Endothelial cell of umbilical vein (primary cell): ENCODE data around the gene WDR77. TPM values are rescaled to one million over a fixed set of nuclear protein-coding genes. Genes with fewer than 3 reads are reported as not detected.

Experiments used
- BruUV-seq: library from RNA; stranded (reverse); fragments of 400-500 nt; replicated peaks from 2 replicates; lab custom pipeline; 2021; lab: Mats Ljungman, UMichigan
- CTCF ChIA-PET: fragments of 300-600, 350-600 bp; sonication (Branson Sonifier 250); formaldehyde crosslinking; loops from one replicate; lab custom pipeline; 2021; ENCODE audit warnings: antibody characterized with exemption, inconsistent platforms; lab: Charles Lee
- POLR2A ChIA-PET: fragments of 300-600, 350-600 bp; sonication (Branson Sonifier 250); formaldehyde crosslinking; loops from one replicate; lab custom pipeline; 2021; ENCODE audit warnings: antibody characterized with exemption, inconsistent platforms; lab: Charles Lee
- DNase-seq: peaks from one replicate; pipeline ENCODE4 v3.0.0-alpha.2; 2011; ENCODE audit warnings: low read depth, low spot score
- FAIRE-seq: peaks from 2 replicates; lab custom pipeline; 2011; peaks lifted over from hg19 to GRCh38; lab: Jason Lieb, UNC
- H2AFZ ChIP-seq: 2 replicates; pipeline ENCODE4 v1.6.0; 2012; ENCODE audit warnings: low read depth, low read length, control low read depth, inconsistent platforms
- H3K27ac ChIP-seq: 2 replicates; pipeline ENCODE4 v1.5.1; 2011; ENCODE audit warnings: low read depth, mild to moderate bottlenecking, control low read depth, low read length, moderate library complexity; ENCODE audit not compliant: insufficient read depth
- H3K27me3 ChIP-seq, 2 experiments: 2 replicates each; pipeline versions ENCODE4 v1.6.0 to v1.6.1; 2011; ENCODE audit warnings: low read length in 2 of 2, mixed read lengths in 1 of 2; ENCODE audit not compliant: control insufficient read depth in 2 of 2, insufficient read depth in 2 of 2
- H3K36me3 ChIP-seq, 2 experiments: 2 replicates in 1 of 2; 3 replicates in 1 of 2; pipeline ENCODE4 v1.5.1; 2011; ENCODE audit warnings: low read length in 2 of 2, mild to moderate bottlenecking in 1 of 2, moderate library complexity in 1 of 2; ENCODE audit not compliant: control insufficient read depth in 2 of 2, insufficient read depth in 2 of 2; ENCODE audit errors: extremely low read depth in 1 of 2
- H3K4me1 ChIP-seq: 3 replicates; pipeline ENCODE4 v1.5.1; 2011; ENCODE audit warnings: mild to moderate bottlenecking, low read length; ENCODE audit not compliant: control insufficient read depth, insufficient read depth; ENCODE audit errors: extremely low read depth
- H3K4me2 ChIP-seq: 2 replicates; pipeline ENCODE4 v1.6.1; 2011; ENCODE audit warnings: low read length, control low read depth, mixed read lengths; ENCODE audit not compliant: insufficient read depth
- H3K4me3 ChIP-seq, 3 experiments: fragments of 200-600 bp in 1 of 3; sonication (generic), shearing (Covaris generic) in 1 of 3; replicated peaks in 1 of 3; 2 replicates each; pipeline ENCODE4 v1.5.1; 2011 to 2016; ENCODE audit warnings: control low read depth in 3 of 3, low read length in 3 of 3, mild to moderate bottlenecking in 2 of 3, inconsistent platforms in 1 of 3, low read depth in 1 of 3, moderate library complexity in 1 of 3; ENCODE audit not compliant: insufficient read depth in 1 of 3
- H3K79me2 ChIP-seq: 2 replicates; pipeline ENCODE4 v1.6.0; 2012; ENCODE audit warnings: low read length, inconsistent platforms; ENCODE audit not compliant: control insufficient read depth, insufficient read depth
- H3K9ac ChIP-seq: replicated peaks from 2 replicates; pipeline ENCODE3; 2011; ENCODE audit warnings: low read length, control low read depth; ENCODE audit not compliant: insufficient read depth; ENCODE audit errors: extremely low read depth
- H3K9me1 ChIP-seq: replicated peaks from 3 replicates; pipeline ENCODE4 v1.6.0; 2011; ENCODE audit warnings: mild to moderate bottlenecking, low read length; ENCODE audit not compliant: control insufficient read depth, insufficient read depth; ENCODE audit errors: extremely low read depth
- H3K9me3 ChIP-seq: replicated peaks from 2 replicates; pipeline ENCODE4 v1.5.1; 2012; ENCODE audit warnings: low read length, inconsistent platforms; ENCODE audit not compliant: control insufficient read depth, insufficient read depth
- H4K20me1 ChIP-seq: replicated peaks from 2 replicates; pipeline ENCODE3; 2011; ENCODE audit warnings: mild to moderate bottlenecking, low read length; ENCODE audit not compliant: control insufficient read depth, insufficient read depth; ENCODE audit errors: extremely low read depth
- EZH2 ChIP-seq: IDR thresholded peaks from 2 replicates; pipeline ENCODE4 v1.6.1; 2012; ENCODE audit warnings: borderline replicate concordance, low read depth, mild to moderate bottlenecking, moderate library complexity, low read length, inconsistent platforms; ENCODE audit not compliant: severe bottlenecking
- FOS ChIP-seq: IDR thresholded peaks from 2 replicates; pipeline ENCODE4 v1.6.1; 2011; ENCODE audit warnings: mild to moderate bottlenecking, low read length, moderate library complexity, borderline replicate concordance; ENCODE audit not compliant: insufficient read depth
- GATA2 ChIP-seq: IDR thresholded peaks from 2 replicates; pipeline ENCODE4 v1.7.0; 2011; ENCODE audit warnings: low read depth, mild to moderate bottlenecking, moderate library complexity, mixed read lengths, low read length; ENCODE audit not compliant: insufficient read length, insufficient read depth
- MYC ChIP-seq: IDR thresholded peaks from one replicate; pipeline ENCODE4 v1.6.1; 2011; ENCODE audit warnings: mild to moderate bottlenecking, low read depth, low read length
- dilution Hi-C: fragments of 300-500 bp; cut with MboI; formaldehyde crosslinking; loops from one replicate; pipeline ENCODE4 v1.15.0; 2019; ENCODE audit warnings: low sequenced_read_pairs; ENCODE audit not compliant: extremely low pct_ligation_motif_present
- intact Hi-C: fragments of 100-400 bp; cut with micrococcal nuclease; formaldehyde crosslinking; loops from one replicate; pipeline ENCODE4 v1.10.0; 2022
- polyA plus RNA-seq, 4 experiments: library from polyadenylated mRNA; depleted of rRNA in 3 of 4; stranded (reverse) in 3 of 4; unstranded in 1 of 4; fragments of >200 nt; gene quantifications; 2 replicates each; pipeline versions ENCODE4 v1.2.1 to v1.2.3, GENCODE V29; 2011 to 2012; ENCODE audit warnings: missing spikeins in 1 of 4
- total RNA-seq: library from RNA; stranded (reverse); gene quantifications from 2 replicates; pipeline ENCODE4 v1.2.3, GENCODE V29; 2021
- TF ChIP-seq, protein P1 (sequence below): IDR thresholded peaks from 2 replicates; pipeline ENCODE4 v1.6.1; 2011; ENCODE audit not compliant: insufficient read depth, insufficient read length
- TF ChIP-seq, protein P2 (sequence below), 2 donors: IDR thresholded peaks; 1 replicate in 1 of 2; 2 replicates in 1 of 2; pipeline ENCODE4 v1.5.1; 2011; ENCODE audit warnings: low read length in 2 of 2, mild to moderate bottlenecking in 2 of 2, moderate library complexity in 2 of 2, control low read depth in 1 of 2, inconsistent platforms in 1 of 2, low read depth in 1 of 2; ENCODE audit not compliant: insufficient read depth in 1 of 2; ENCODE audit errors: extremely low read depth in 1 of 2

The WDR77 gene
- total and polyA plus RNA-seq, 2 donors (not counting 3 experiments of a cell fraction or from before 2014, with no cell fraction given): 41.3 to 116 TPM

DNA sequence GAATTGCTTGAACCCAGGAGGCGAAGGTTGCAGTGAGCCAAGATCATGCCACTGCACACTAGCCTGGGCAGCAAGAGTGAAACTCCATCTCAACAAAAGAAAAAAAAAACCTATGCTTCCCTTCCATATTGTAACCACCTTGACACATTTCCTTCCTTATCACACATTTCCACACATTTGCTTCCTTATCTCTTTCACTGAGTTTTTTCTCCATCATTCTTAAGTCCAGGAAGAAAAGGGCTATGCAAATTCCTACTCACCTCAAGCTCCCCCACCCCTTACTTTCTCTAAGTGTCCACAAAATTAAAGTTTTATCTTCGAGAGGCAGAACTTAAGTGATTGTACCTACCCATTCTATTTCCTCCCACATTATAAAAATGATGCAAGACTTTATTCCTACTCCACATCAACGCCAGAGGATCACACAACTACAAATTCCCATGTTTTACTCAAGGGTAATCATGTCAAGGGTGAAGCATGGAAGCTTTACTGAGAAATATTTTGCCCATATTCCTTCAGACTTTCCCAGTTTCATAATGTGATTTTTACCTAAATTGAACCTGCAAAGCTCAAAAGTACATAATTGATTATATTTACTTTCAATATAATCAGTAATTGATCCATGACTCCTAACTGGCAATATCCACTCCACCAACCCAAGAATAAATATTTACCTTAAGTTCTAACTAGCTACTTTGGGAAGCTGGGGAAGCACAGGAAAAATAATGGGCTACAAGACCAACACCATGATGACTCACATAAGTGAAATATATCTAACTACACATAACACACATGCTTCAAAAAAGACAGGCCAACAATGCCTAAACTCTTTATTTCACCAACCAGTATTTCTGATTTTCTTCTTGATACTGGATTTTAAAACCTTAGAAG, 9.3 kb downstream of the WDR77 start:
- Histone ChIP-seq H3K4me3 (no peak overlapping the region), H3K27ac (no peak overlapping the region), H3K36me3 (peaks cover 17 to 24% of the 10 kb centered on the region in 2 experiments), H3K9me3 (no peaks in the 10 kb centered on the region), H2AFZ (no peak overlapping the region), H3K9me1 (no peaks in the 10 kb centered on the region), H3K79me2 (no peaks in the 10 kb centered on the region), H4K20me1 (no peaks in the 10 kb centered on the region), H3K4me2 (no peak overlapping the region), H3K9ac (no peak overlapping the region), H3K4me1 (no peaks in the 10 kb centered on the region), H3K27me3 (no peaks in the 10 kb centered on the region)
- BruUV-seq: no TSS peak
- POLR2A ChIA-PET: no interaction called here
- no peak for DNase-seq
- FAIRE-seq: no peak
- dilution Hi-C loops: no loop called here
- CTCF ChIA-PET: interaction anchor here (2.0 to 2.3 kb wide), 2 partner anchors 9 to 39 kb away, joined by 8 to 13 read pairs; partner anchors contain the start of genes ATP5PB and WDR77
- TF ChIP-seq EZH2 (no peak), GATA2 (no peak), MYC (no peak), FOS (no peak)
- TF ChIP-seq, protein P1, sequence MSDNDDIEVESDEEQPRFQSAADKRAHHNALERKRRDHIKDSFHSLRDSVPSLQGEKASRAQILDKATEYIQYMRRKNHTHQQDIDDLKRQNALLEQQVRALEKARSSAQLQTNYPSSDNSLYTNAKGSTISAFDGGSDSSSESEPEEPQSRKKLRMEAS: no peak
- intact Hi-C loops: loop anchor here (2.0 kb wide), 1 partner anchor 217 kb away; no protein-coding TSS in a partner anchor

DNA sequence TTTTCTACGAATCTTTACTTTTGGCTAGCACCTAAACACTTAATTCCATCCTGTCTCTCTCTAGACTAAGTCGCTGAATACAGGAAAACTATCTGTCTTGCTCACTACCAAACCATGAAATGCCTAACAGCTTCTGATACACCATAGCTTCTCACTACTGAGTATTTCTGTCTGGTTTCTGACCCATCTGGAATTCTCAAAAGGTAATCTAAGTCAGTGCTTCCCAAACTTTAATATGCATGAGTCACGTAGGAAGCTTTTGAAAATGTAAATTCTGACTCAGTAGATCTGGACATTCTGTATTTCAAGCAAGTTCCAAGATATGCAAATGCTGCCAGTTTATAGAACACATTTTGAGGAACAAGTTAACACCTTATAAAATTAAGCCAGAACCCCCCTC, 12.3 kb downstream of the WDR77 start:
- no peak for FAIRE-seq
- no peaks in the 10 kb centered on the region for H3K4me1 ChIP-seq
- no peak overlapping the region for H2AFZ ChIP-seq
- no peak overlapping the region for H3K27ac ChIP-seq
- intact Hi-C loops: no loop called here
- peaks cover 0 to 4% of the 10 kb centered on the region in 2 experiments for H3K27me3 ChIP-seq
- CTCF ChIA-PET: interaction anchor here (1.6 kb wide), 1 partner anchor 71 kb away, joined by 3 read pairs; no protein-coding TSS in a partner anchor
- H3K9me1 ChIP-seq: no peaks in the 10 kb centered on the region
- H3K4me3 ChIP-seq: no peak overlapping the region
- TF ChIP-seq, protein P2, sequence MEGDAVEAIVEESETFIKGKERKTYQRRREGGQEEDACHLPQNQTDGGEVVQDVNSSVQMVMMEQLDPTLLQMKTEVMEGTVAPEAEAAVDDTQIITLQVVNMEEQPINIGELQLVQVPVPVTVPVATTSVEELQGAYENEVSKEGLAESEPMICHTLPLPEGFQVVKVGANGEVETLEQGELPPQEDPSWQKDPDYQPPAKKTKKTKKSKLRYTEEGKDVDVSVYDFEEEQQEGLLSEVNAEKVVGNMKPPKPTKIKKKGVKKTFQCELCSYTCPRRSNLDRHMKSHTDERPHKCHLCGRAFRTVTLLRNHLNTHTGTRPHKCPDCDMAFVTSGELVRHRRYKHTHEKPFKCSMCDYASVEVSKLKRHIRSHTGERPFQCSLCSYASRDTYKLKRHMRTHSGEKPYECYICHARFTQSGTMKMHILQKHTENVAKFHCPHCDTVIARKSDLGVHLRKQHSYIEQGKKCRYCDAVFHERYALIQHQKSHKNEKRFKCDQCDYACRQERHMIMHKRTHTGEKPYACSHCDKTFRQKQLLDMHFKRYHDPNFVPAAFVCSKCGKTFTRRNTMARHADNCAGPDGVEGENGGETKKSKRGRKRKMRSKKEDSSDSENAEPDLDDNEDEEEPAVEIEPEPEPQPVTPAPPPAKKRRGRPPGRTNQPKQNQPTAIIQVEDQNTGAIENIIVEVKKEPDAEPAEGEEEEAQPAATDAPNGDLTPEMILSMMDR (IDR thresholded peaks at IDR 0.05; ENCODE audit: extremely low read depth in 1 of 2, insufficient read depth in 1 of 2, low read depth in 1 of 2, low read length in 2 of 2): no peak
- TF ChIP-seq FOS: peak; percentile 13
- no peaks in the 10 kb centered on the region for H4K20me1 ChIP-seq
- H3K36me3 ChIP-seq: peaks cover 12 to 17% of the 10 kb centered on the region in 2 experiments
- POLR2A ChIA-PET: no interaction called here
- DNase-seq: no peak
- H3K9me3 ChIP-seq: no peaks in the 10 kb centered on the region
- no peak overlapping the region for H3K4me2 ChIP-seq
- no TSS peak for BruUV-seq
- H3K9ac ChIP-seq: no peak overlapping the region
- dilution Hi-C loops: no loop called here
- H3K79me2 ChIP-seq: no peaks in the 10 kb centered on the region
